GM19023 (cell line): ENCODE measurements around the gene ZNF638.

ENCODE experiments used
- ATAC-seq: cut with Tn5 transposase; IDR thresholded peaks from one replicate; pipeline ENCODE4 v1.9.1; 2021; ENCODE audit warnings: mild to moderate bottlenecking, moderate library complexity; ENCODE audit not compliant: unreplicated experiment

Gene ZNF638

DNA sequence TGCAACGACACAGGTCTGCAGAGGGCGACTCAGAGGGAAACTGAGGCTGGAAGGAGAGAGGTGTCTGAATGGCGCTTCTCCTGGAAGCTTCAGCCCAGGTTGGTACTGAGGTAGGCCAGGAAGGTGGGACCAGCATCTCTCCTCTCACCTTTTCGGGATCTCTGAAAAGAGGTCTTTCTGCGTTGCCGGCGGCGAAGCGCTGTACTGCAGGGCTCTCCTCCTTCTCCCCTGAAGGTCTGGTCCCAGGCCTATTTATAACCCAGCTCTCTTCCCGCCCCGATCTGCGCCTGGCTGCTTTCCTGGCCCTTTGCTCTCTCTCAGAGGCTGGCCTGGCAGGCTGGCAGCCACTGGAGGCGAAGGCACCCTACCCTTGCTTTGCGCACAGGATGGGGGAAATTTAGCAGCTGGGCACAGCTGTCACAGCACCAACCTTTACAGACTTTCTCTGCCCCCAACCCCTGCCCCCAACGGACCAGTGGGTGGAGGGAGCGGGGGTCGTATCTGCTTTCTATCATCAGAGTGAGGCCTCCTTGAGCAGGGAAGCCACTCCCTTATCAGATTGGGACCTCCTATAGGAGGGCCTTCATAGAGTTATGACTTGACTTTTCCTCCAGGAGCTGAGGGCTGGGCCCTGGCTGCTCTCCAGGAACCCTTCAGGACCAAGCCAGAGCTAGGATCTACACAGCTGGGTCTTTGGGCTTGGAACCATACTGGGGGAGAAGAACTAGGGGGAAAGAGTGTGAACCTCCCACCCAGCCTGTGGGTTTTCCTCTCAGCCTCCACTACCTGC, 122.8 kb downstream of the ZNF638 start:
- no peak for ATAC-seq

DNA sequence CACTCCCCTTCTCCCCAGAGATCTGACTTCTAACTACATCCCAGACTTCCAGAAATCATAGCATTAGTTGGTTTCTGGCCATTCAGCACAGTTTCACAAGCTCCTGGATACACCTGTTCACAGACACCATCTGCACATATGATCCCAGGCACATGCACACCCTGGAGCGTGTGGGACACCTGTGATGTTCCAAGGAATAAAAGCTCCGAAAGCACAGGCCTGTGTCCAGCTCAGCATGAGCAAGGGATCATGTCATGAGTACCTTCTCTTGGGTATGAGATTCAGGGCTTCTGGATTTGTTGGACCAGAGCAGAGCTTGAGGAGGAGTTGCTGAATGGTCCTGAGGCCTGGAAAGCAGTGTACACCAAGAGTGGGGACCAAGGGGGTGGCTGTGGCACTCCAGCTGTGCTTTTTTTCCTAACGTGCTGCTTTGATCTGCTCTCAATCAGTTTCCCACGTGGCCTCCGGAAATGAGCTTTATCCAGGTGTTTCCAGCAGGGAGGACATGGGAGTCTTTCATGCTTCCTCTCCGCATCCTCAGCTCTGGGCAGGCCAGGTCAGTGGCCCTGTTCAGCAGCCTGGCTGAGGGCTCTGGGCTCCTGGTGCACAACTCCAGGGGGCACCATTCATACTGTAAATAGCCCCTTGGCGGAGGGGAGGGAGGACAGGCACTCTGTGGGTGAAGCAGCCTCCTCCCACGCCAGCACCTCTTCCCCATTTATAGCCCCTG, 123.6 kb downstream of the ZNF638 start:
- no peak for ATAC-seq

DNA sequence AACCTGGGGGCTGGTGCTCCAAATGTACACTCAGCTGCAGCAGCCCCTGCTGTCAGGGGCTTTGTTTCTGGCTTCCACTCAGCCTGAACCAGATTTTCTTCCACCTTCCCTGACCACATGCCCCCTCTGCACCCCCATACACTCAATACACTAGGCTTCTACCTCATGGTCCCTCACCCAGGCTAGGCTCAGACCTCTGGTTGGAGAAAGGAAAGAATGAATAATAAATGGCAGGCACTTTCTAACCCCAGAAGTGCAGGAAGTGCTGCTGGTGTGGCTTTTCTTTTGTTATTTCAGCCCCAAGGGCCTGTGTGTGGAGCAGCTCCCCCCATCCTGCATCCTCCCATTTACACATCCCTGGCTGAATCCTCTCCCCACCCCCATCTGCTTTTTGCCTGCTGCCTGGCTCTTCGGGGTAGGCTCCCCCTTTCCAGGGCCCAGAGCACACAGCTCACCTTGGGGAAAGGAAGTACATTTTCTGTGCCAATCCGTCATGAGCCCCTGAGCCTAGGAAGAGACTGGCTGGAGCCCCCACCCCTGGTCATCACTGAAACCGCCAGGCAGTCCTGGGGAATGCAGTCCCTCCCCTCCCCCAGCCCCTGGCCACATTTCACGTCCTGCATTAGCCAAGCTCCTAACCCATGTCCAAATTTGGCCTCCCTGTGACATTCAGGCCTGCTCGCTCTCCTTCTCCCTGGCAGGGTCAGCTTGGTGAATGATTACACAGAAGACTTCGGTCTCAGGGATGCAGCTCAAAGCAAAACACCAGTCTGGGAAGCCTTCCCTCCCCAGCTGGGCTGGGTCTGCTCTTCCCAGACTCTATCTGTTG, 124.4 kb downstream of the ZNF638 start:
- ATAC-seq, result no peak

DNA sequence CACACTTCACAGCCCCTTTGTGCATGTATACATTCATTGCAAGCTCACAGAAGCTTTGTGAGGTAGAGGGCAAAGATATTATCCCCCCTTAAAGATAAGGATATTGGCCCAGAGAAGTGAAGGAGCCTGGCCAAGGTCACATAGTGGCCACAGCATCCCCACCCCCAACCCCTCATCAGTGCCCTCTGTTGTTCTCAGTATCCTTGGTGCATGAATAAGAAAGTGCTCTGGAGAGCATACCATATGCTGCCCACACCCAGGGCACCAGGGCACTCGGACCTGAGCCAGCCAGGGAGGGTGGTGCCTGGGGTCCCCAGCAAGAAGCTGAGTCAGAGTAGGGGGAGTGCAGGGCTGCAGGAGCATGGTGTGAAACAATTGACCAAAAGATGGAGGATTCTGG, 125.0 kb downstream of the ZNF638 start:
- ATAC-seq, result no peak

DNA sequence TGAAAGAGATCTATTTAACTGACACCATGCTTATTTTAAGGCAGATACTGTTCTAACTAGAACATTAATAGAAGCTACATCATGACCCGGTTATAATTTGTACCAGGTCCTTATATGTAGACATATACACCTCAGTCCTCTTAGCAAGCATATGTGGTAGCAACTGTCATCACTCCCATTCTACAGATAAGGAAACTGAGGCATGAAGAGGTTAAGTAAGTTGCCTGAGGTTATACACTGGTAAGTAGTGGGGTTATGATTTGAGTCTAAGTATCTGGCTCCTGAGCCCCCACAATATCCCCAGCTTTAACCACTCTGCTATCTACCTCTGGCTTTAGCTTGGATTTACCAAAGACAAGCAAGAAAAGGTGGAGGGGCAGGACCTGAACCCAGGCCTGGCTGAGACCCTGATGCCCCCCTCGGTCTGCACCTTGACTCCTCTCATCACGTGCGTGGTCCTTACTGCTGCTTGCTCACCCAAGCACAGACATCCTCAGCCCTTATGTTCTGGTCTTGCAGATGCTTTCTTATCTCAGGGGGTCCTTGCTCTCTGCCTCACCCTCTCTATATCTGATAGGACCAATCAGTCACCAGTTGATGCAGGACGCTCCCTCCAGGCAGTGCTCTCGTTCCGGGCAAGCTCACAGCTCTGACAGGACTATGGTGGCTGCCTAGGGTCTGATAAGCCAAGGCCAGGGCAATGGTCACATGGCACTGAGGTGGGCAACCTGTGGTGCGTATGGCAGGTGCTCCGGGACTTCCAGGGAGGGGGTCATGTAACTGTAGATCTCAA, 125.7 kb downstream of the ZNF638 start:
- no peak for ATAC-seq

DNA sequence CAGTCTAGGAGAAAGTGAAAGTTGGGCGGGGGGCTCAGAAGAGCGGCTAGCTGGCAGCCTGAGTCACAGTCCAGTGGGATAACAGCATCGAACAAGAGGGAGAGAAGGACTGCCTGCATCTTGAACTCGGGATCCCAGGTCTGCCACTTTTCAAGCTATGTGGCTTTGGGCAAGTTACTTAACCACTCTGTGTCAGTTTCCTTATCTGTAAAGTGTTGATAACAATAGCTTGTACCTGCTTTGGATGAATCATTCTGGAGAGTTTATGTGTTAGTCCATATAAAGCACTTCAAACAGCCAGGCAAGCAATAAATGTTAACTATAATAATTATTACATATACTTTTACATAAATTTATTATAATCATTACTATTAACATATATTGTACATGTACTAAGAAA, 126.3 kb downstream of the ZNF638 start:
- ATAC-seq, result no peak

DNA sequence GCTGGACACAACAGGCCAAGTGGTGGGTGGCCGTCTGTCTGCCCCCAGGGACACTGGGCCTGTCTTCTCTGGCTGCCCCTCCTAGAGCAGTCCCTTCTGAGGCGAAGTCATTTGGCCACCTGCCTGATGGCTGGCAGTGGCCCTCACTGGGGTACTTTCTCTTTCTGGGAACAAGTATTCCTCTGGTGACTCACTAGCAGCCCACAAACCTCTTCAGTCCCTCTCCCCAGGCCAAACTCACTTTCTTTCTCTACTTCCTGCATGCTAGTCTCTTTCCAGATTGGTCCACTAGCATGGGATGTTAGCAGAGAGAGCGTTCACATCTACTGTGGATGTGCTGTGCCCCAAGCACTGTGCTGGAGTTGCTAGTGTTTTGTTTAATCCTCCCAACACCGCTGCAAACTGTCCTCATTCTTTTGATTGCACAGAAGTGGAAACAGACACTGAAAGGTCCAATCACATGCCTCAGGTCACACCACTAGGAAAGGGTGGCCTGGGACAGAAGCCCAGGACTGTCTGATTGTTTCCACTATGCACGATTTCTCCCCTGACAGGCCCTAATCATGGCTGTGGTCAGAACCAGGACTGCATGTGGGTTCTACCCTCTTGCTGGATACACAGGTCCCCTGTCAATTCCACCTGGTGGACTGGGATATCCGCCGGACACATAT, 127.0 kb downstream of the ZNF638 start:
- ATAC-seq, result no peak

DNA sequence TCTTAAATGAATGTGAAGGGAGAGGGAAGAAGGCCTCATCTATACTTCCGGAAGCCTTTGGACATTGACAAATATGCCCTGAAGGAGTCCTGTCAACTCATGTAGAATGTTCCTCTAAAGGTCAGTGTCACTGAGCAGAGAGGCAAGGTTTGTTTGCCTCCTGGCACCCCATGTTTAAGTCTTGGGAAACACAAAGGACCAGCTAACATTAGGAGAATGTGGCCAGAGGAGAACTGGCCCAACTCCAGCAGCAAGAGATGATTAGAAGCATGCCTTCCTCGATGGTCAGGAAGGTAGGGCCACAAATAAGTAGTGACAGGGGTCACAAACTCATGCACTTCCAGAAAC, 127.5 kb downstream of the ZNF638 start:
- ATAC-seq, result no peak

DNA sequence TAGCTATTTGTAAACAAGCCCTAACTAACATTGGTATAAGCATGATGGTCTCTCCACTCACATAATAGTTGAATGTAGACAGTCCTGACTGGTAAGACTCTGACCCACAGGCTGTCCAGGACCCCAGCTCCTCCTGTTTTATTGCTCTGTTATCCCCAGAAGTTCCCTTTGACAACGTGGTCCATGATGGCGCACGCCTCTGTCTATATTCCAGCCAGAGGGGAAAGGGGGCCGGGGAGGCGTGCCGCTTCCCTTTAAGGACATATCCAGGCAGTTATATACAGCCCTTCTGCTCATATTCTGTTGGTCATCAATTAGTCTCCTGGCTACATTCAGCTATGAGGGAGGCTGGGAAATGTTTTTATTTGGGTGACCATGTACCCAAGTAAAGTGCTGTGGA, 128.5 kb downstream of the ZNF638 start:
- no peak for ATAC-seq

DNA sequence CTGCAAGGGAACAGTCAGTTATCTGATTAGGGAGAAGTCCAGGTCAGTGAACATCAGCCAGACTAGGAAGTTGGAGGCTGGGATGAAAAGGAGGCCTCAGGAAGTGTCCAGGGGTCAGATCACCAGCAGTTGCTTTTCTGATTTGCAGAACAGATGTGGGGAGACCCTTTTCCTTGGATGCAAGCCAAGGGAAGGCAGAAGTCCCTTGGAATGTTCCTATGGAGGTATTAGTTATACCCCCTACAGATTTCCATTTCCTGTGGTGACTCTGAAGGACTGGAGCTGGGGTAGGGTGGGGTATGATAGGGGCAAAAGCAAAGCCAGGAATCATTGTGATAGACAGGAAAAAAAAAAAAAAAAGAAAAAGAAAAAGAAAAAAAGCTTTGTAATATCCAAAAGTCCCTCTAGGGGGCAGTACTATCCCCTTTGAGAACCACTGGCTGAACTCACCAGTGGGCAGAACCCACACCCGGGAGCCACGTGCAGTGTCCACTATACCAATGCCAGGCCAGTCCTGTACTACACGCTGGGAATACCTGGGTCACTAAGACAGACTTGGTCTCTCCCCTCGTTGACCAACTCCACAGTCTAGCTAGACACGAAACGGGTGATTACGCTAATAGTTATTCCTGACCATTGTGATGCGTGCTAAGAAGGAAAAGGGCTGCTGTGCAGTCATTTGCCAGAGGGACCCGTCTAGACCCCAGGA, 129.2 kb downstream of the ZNF638 start:
- no peak for ATAC-seq

DNA sequence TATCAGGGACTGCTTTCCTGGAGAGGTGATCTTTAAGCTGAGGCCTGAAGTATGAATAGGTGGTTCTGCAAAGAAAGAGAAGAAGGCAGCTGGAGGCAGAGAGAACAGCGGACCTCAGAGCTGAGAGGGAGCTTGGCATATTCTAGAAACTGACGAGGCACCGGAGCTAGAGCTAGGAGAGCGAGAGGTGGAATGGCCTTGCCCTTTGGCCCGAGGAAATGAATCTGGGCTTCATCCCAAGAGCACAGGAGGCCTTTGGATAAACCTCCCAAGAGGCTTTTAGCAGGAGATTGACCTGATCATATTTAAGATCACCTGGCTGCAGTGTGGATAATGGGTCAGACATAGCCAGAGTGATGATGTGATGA, 129.7 kb downstream of the ZNF638 start:
- ATAC-seq, result no peak

DNA sequence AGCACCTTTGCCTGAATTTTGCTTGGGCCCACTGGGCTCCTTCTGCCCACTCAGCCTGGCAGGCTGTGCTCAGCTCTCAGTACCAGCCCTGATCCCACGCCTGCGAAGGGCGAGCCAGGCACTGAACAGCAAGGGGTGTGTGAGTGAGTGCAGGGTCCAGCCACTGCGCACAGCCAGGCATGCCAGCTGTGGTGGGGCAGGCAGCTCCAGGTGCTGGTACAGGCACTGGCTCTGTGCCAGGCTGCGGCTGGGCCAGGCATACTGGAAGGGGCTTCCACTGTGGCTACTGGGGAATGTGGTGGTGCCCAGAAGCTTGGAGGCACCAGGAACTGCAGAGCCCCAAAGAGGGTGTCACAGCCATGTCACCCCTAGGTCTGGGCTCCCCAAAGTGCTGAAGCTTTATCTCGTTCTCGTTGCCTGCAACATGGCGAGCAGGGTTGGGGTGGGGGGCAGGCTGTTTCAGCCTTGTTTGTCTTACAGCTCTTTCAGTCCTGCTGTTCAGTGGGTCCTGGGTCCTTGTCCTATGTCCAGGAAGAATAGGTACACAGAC, 130.5 kb downstream of the ZNF638 start:
- ATAC-seq, result no peak

DNA sequence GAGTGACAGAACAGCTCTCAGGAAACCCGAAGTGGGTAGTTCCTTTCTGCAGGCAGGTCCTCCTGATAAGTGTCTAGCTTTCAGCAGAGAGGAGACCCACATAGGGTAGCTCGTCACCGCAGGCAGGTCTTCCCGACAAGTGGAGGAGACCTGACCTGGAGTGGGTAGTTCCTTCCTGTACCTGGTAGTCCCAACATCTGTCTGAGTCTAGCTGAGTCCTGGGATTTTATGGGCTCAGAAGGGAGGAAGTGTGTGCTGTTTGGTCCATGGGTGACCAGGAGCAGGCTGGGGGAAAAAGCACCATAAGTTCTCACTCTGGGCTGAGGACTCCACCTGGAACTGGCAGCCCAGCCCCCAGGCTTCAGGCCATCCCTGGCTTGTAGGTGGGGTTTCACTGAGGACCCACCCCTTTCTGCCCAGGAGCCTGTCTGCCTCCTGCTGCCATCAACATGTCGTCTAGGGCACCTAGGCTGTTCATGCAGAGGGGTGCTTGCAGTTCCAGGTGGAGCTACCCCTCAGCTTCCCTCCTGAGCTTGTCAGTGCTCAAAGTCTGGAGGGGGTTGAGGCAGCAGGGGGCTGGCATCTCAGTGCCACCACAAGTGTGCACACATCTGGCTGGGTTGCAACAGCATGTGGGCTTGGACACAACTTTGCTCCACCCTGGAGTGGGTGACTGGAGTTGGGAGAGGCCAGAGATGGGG, 131.2 kb downstream of the ZNF638 start:
- no peak for ATAC-seq

DNA sequence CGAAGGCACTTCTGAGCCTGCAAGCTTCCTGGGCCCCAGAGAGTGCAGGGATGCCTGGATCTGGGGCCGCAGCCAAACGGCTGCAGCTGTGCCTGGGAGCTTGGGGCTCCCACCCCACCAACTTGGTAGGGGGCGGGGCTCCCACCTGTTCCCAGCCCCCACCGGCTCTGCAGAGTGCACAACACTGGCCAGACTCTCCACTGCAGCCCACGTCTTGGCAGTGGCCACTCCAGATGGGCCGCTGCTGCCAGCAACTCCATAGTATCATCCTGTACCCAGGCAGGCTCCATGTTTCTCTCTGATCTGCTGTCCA, 131.7 kb downstream of the ZNF638 start:
- ATAC-seq, result no peak

DNA sequence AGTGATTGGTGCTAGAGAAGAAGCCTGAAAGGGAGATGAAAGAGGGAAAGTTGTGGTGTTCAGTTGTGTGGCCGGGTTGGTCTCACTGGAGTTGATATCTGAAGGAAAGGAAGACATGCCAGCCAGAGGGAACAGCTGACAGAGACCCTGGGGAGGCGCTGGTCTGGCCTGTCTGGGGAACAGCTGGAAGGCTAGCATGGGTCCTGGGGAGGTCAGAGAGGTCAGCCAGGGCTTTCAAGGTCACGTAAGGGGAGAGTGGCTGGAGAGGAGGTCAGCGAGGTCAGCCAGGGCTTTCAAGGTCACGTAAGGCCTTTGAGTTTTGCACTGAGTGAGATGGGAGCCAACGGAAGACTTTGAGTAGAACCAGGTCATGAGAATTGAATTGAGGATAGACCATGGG, 132.8 kb downstream of the ZNF638 start:
- ATAC-seq, result no peak

DNA sequence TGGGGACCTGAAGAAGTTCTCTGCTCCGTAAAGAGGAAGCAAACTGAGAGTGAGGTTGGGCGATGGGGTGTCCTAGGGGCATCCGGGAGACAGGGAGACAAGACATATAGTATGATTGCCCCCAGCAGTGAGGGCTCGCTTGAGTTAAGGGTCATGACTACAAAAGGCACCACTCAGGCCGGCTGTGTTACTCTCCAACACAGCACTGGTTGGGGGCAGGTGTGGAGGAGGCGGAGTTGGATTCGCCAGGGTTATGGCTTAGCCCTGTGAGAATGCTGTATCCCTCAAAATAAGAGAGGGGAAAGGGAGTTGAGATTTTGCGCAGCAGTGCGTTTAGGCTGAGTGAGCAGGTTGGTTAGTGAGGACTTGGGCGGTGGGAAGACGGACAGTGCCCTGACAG, 133.8 kb downstream of the ZNF638 start:
- no peak for ATAC-seq

DNA sequence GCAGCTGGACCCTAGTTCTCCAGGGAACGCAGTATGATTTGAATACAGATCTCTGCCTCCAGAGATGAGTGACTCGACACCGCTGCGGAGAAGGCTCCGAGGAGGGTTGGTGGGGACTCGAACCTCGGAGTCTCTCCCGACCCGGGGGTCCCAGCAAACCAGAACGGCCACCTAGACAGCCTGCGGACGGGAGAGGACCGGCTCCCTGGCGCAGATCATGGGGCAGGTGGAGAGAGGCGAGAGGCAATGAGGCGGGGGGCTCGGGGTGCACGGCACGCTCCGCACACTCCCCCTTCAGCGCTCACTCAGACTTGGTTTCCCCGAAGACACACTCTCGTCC, 134.3 kb downstream of the ZNF638 start:
- no peak for ATAC-seq

DNA sequence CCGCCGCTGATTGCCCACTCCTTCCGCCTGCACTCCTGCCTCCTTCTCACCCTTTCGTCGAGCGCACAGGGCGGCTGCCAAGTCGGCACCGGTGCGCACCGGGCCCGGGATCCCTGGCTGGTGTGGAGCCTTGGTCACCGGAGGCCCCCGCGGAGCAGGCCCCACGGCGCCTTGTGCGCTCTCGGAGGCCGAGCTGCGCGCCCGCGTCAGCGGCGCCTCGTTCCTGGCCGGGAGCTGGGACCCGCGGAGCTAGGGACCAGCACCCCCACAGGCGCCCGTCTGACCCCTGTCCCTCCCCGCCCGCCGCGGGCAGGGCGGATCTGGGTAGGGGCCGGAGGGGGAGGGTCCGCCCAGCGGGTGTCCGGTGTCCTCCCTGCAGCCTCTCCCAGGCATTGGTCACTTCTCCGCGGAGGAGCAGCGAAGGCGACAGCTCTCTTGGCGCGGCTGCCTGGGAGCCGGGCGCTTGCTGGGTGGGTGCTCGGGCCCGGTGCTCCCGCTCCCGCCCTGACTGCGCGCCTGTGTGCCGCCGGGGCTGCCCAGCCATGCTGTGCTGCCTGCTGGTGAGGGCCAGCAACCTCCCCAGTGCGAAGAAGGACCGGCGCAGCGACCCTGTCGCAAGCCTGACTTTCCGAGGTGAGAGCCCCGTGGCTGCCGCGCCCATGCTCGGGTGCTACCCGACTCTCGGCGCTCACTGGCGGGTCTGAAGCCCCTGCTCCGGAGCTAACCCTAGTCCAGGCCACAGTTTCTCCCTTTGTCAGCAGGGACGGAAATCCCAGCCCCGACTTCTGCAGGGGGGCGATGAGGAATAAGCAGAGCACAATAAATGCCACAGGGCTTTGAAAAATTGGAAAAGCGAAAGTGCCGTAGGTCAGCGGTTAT, 135.0 kb downstream of the ZNF638 start:
- no peak for ATAC-seq
